ENCODE results near the gene DGKB.

- TF ChIP-seq CTCF (conservative IDR thresholded peaks at IDR 0.05 in 1 of 2, IDR thresholded peaks at IDR 0.05 in 1 of 2; ENCODE audit: low read depth in 1 of 2, low read length in 2 of 2) (no peak), EZH2 (IDR thresholded peaks at IDR 0.05; ENCODE audit: low read length, missing control alignments) (no peak)
These were observed 154.1 kb downstream of the DGKB start for GRCh38 chr7:14748461-14748860.
